Ishikawa (cell line): ENCODE measurements around the gene COL2A1.

ENCODE experiments used
- CEBPB ChIP-seq: IDR thresholded peaks from 2 replicates; pipeline ENCODE4 v1.6.1; 2012
- EGR1 ChIP-seq: IDR thresholded peaks from 2 replicates; pipeline ENCODE4 v1.6.1; 2012
- FOXM1 ChIP-seq: IDR thresholded peaks from 2 replicates; pipeline ENCODE4 v1.6.1; 2012; ENCODE audit warnings: low read depth, borderline replicate concordance
- RAD21 ChIP-seq: IDR thresholded peaks from 2 replicates; pipeline ENCODE4 v1.6.1; 2012; ENCODE audit warnings: low read depth
- REST ChIP-seq: IDR thresholded peaks from 2 replicates; pipeline ENCODE4 v1.6.1; 2012; ENCODE audit warnings: low read depth, mild to moderate bottlenecking
- TAF1 ChIP-seq: IDR thresholded peaks from 2 replicates; pipeline ENCODE4 v1.6.1; 2012; ENCODE audit warnings: low read depth, mild to moderate bottlenecking
- TEAD4 ChIP-seq: IDR thresholded peaks from 2 replicates; pipeline ENCODE4 v1.6.1; 2012
- ZBTB7A ChIP-seq: IDR thresholded peaks from 2 replicates; pipeline ENCODE4 v1.6.1; 2012; ENCODE audit warnings: low read depth

- TF ChIP-seq REST (no peak), CEBPB (no peak), TAF1 (no peak), FOXM1 (no peak), RAD21 (no peak), EGR1 (no peak), TEAD4 (no peak), ZBTB7A (no peak)
Measured at GRCh38 chr12:47972895-47973294, 31.4 kb downstream of the COL2A1 start.
